KMS-11 (cell line): ENCODE results near the gene ZDHHC20.

Experiments used
- H2AFZ ChIP-seq: fragments of 200-600 bp; sonication (generic); 2 replicates; pipeline ENCODE4 v1.6.1; 2016; ENCODE audit warnings: antibody characterized with exemption, mixed run types, low read depth
- H3K27ac ChIP-seq: fragments of 200-600 bp; sonication (generic); 2 replicates; pipeline ENCODE4 v1.6.1; 2016; ENCODE audit warnings: mild to moderate bottlenecking, mixed run types
- H3K27me3 ChIP-seq: fragments of 200-600 bp; sonication (generic); 2 replicates; pipeline ENCODE4 v1.6.1; 2017; ENCODE audit warnings: mild to moderate bottlenecking, low read depth, mixed run types, moderate library complexity; ENCODE audit not compliant: insufficient read depth
- H3K36me3 ChIP-seq: fragments of 200-600 bp; sonication (generic); 2 replicates; pipeline ENCODE4 v1.6.1; 2017; ENCODE audit warnings: mild to moderate bottlenecking, mixed run types; ENCODE audit not compliant: insufficient read depth
- H3K4me1 ChIP-seq: fragments of 200-600 bp; sonication (generic); 2 replicates; pipeline ENCODE4 v1.6.1; 2016; ENCODE audit warnings: mild to moderate bottlenecking, low read depth, mixed run types; ENCODE audit not compliant: poor library complexity, severe bottlenecking
- H3K4me2 ChIP-seq: fragments of 200-600 bp; sonication (generic); 2 replicates; pipeline ENCODE4 v1.7.0; 2016; ENCODE audit warnings: mild to moderate bottlenecking, mixed run types
- H3K4me3 ChIP-seq: fragments of 200-600 bp; sonication (generic); IDR thresholded peaks from 2 replicates; pipeline ENCODE4 v1.6.1; 2017; ENCODE audit warnings: low read depth, low read length, mixed read lengths; ENCODE audit not compliant: insufficient read depth
- H3K79me2 ChIP-seq: fragments of 200-600 bp; sonication (generic); 2 replicates; pipeline ENCODE4 v1.6.1; 2016; ENCODE audit warnings: low read depth, mixed run types; ENCODE audit not compliant: insufficient read depth
- H3K9ac ChIP-seq: fragments of 200-600 bp; sonication (generic); 2 replicates; pipeline ENCODE4 v1.6.1; 2016; ENCODE audit warnings: mild to moderate bottlenecking, mixed run types
- H4K20me1 ChIP-seq: fragments of 200-600 bp; sonication (generic); 2 replicates; pipeline ENCODE4 v1.6.1; 2016; ENCODE audit warnings: mild to moderate bottlenecking, mixed run types; ENCODE audit not compliant: insufficient read depth
- TF ChIP-seq, protein P1 (sequence below): fragments of 200-600 bp; sonication (generic); conservative IDR thresholded peaks from 2 replicates; pipeline ENCODE4 v1.6.1; 2017; ENCODE audit warnings: low read depth, mild to moderate bottlenecking, antibody characterized with exemption, low read length, moderate library complexity, mixed read lengths

The ZDHHC20 gene

DNA sequence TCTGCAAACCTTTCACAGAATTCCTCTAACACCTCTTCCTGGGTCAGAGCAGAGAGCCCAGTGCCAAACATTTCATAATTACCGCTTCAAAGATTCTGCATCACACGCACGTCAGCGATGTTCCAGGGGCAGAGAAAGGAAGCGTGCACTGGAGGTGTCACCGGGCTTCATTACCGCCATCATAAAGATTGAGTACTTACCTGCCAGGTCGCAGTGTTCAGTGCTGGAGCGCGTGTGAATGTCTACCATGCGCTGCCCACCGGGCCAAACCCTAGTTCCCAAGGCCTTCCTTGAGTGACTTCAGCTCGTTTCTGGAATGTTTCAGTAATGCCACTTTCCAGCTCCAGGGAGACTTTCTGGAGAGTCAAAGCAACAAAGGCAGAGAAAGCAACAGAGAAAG is 104.4 kb downstream of the ZDHHC20 start:
- TF ChIP-seq, protein P1, sequence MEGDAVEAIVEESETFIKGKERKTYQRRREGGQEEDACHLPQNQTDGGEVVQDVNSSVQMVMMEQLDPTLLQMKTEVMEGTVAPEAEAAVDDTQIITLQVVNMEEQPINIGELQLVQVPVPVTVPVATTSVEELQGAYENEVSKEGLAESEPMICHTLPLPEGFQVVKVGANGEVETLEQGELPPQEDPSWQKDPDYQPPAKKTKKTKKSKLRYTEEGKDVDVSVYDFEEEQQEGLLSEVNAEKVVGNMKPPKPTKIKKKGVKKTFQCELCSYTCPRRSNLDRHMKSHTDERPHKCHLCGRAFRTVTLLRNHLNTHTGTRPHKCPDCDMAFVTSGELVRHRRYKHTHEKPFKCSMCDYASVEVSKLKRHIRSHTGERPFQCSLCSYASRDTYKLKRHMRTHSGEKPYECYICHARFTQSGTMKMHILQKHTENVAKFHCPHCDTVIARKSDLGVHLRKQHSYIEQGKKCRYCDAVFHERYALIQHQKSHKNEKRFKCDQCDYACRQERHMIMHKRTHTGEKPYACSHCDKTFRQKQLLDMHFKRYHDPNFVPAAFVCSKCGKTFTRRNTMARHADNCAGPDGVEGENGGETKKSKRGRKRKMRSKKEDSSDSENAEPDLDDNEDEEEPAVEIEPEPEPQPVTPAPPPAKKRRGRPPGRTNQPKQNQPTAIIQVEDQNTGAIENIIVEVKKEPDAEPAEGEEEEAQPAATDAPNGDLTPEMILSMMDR = no peak
- H3K27me3 ChIP-seq = no peaks in the 10 kb centered on the region
- H3K36me3 ChIP-seq = no peaks in the 10 kb centered on the region
- H4K20me1 ChIP-seq = no peaks in the 10 kb centered on the region
- no peak overlapping the region for H3K4me3 ChIP-seq
- no peaks in the 10 kb centered on the region for H3K79me2 ChIP-seq
- no peak overlapping the region for H3K9ac ChIP-seq
- no peak overlapping the region for H3K4me2 ChIP-seq
- H3K4me1 ChIP-seq = no peaks in the 10 kb centered on the region
- no peak overlapping the region for H3K27ac ChIP-seq
- no peak overlapping the region for H2AFZ ChIP-seq

- Histone ChIP-seq H3K9ac (no peak overlapping the region), H3K36me3 (no peaks in the 10 kb centered on the region), H2AFZ (no peak overlapping the region), H4K20me1 (no peaks in the 10 kb centered on the region), H3K4me2 (no peak overlapping the region), H3K79me2 (no peaks in the 10 kb centered on the region), H3K4me3 (no peak overlapping the region), H3K27me3 (no peaks in the 10 kb centered on the region), H3K4me1 (no peaks in the 10 kb centered on the region), H3K27ac (no peak overlapping the region)
- TF ChIP-seq, protein P1 = no peak
Observed at GRCh38 chr13:21348488-21349120, 110.5 kb downstream of the ZDHHC20 start.

DNA sequence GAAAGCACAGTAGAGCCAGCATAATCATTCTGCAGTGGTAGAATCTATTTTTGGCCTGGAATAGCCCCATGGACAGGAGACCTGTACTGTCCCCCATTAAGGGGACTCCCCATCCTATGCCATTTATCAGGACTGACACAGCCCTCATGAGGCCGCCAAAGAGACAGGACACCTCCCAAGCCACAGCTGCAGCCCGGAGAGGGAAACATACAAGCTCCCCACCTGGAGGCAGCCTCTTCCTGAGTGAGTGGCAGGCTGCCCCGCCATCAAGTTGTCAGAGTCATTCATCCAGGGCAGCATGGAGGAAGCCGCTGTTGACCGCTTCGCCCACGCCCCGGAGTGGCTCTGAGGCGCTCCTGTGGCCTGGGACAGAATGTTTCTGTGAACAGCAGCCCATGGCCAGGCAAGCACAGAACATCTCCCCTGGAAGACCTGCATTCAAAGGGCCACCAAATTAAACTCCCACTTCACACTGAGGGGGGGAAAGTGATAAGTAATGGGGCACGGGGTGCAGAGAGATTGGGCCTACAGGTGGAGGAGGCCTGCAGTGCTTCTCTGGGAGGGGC is 111.3 kb downstream of the ZDHHC20 start:
- H3K27me3 ChIP-seq = no peaks in the 10 kb centered on the region
- H3K27ac ChIP-seq = no peak overlapping the region
- no peaks in the 10 kb centered on the region for H3K36me3 ChIP-seq
- H3K4me1 ChIP-seq = no peaks in the 10 kb centered on the region
- no peaks in the 10 kb centered on the region for H4K20me1 ChIP-seq
- TF ChIP-seq, protein P1 = no peak
- no peaks in the 10 kb centered on the region for H3K79me2 ChIP-seq
- H2AFZ ChIP-seq = no peak overlapping the region
- no peak overlapping the region for H3K9ac ChIP-seq
- H3K4me3 ChIP-seq = no peak overlapping the region
- H3K4me2 ChIP-seq = no peak overlapping the region

DNA sequence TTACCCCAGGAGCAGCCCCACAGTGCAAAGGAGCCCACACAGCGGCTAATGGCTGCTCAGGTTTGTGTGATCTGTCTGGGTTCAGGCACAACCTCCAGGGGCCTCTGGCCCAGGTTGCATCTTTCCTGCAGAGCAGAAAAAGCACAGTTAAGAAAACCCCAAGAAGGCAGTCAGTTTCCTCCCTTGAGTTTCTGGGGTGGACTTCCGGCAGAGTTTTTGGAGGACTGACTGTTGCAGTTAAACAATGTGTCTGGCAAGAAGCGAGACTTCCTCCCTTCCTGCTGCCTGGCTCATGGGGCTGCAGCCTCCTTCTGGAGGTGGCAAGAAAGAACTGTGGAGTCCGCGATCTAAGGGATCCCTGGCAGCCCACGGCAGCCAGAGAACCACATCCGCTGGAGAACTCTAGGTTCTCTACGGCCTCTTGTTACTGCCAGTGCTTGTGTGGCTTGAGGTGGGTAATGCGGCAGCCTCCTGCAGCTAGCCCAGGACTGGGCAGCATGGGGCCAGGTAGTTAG is 114.4 kb downstream of the ZDHHC20 start:
- Histone ChIP-seq H3K4me1 (no peaks in the 10 kb centered on the region), H3K36me3 (no peaks in the 10 kb centered on the region), H3K79me2 (no peaks in the 10 kb centered on the region), H2AFZ (no peak overlapping the region), H3K9ac (no peak overlapping the region), H3K27ac (no peak overlapping the region), H3K4me3 (no peak overlapping the region), H3K27me3 (no peaks in the 10 kb centered on the region), H4K20me1 (no peaks in the 10 kb centered on the region), H3K4me2 (no peak overlapping the region)
- TF ChIP-seq, protein P1 = no peak
